ENCODE results near the gene CANT1. TPM values are rescaled to one million over a fixed set of nuclear protein-coding genes. Genes with fewer than 3 reads are reported as not detected.

The CANT1 gene
- total and polyA plus RNA-seq, 4 donors, result 6.2 to 20.0 (median 16.4) TPM

- DNase-seq (ENCODE audit: low spot score), result no peak
These were observed 18.4 kb downstream of the CANT1 start for GRCh38 chr17:78991017-78991738.

GRCh38 chr17:78990349-78991016 is 19.1 kb downstream of the CANT1 start:
- peaks cover 0 to 3% (median 1%) of the 10 kb centered on the region in 4 donors for H3K4me1 ChIP-seq (ENCODE audit: control insufficient read depth in 4 of 4, insufficient read depth in 4 of 4, low read length in 3 of 4)
- peaks cover 3 to 19% (median 8%) of the 10 kb centered on the region in 4 donors for H3K36me3 ChIP-seq (ENCODE audit: control insufficient read depth in 4 of 4, insufficient read depth in 3 of 4, low read depth in 1 of 4, low read length in 3 of 4)
- no peaks in the 10 kb centered on the region for H3K27me3 ChIP-seq (ENCODE audit: control insufficient read depth in 4 of 4, insufficient read depth in 4 of 4, low read length in 3 of 4)
- H3K4me3 ChIP-seq (ENCODE audit: low read depth in 1 of 3, low read length in 3 of 3), result no peak overlapping the region
- DNase-seq (ENCODE audit: low spot score), result no peak
- WGBS, result 97% methylated on average over 29 of the region's 29 CpGs
- H3K9me3 ChIP-seq (ENCODE audit: control insufficient read depth in 4 of 4, low read length in 3 of 4), result no peaks in the 10 kb centered on the region
- H3K9ac ChIP-seq (ENCODE audit: low read depth in 1 of 2, low read length in 2 of 2), result no peak overlapping the region
- no peak for TF ChIP-seq HNF4A (conservative IDR thresholded peaks at IDR 0.05)
- H3K27ac ChIP-seq (ENCODE audit: low read depth in 1 of 2, low read length in 2 of 2), result no peak overlapping the region

More at GRCh38 chr17:78991017-78991738, 18.4 kb downstream of the CANT1 start:
- no peak overlapping the region for H3K4me3 ChIP-seq (ENCODE audit: low read depth in 1 of 3, low read length in 3 of 3)
- H3K4me1 ChIP-seq (ENCODE audit: control insufficient read depth in 4 of 4, insufficient read depth in 4 of 4, low read length in 3 of 4), result peaks cover 0 to 3% (median 1%) of the 10 kb centered on the region in 4 donors
- H3K36me3 ChIP-seq (ENCODE audit: control insufficient read depth in 4 of 4, insufficient read depth in 3 of 4, low read depth in 1 of 4, low read length in 3 of 4), result peaks cover 4 to 24% (median 10%) of the 10 kb centered on the region in 4 donors
- no peak overlapping the region for H3K9ac ChIP-seq (ENCODE audit: low read depth in 1 of 2, low read length in 2 of 2)
- H3K9me3 ChIP-seq (ENCODE audit: control insufficient read depth in 4 of 4, low read length in 3 of 4), result no peaks in the 10 kb centered on the region
- TF ChIP-seq NR2F2 (IDR thresholded peaks at IDR 0.05), result no peak
- TF ChIP-seq EGR1 (IDR thresholded peaks at IDR 0.05; ENCODE audit: low read depth in 2 of 2), result no peak
- no peaks in the 10 kb centered on the region for H3K27me3 ChIP-seq (ENCODE audit: control insufficient read depth in 4 of 4, insufficient read depth in 4 of 4, low read length in 3 of 4)
- WGBS, result 96% methylated on average over 33 of the region's 33 CpGs
- no peak overlapping the region for H3K27ac ChIP-seq (ENCODE audit: low read depth in 1 of 2, low read length in 2 of 2)

- Histone ChIP-seq H3K4me3 (ENCODE audit: low read depth in 1 of 3, low read length in 3 of 3) (no peak overlapping the region), H3K27me3 (ENCODE audit: control insufficient read depth in 4 of 4, insufficient read depth in 4 of 4, low read length in 3 of 4) (no peaks in the 10 kb centered on the region), H3K9me3 (ENCODE audit: control insufficient read depth in 4 of 4, low read length in 3 of 4) (no peaks in the 10 kb centered on the region), H3K4me1 (ENCODE audit: control insufficient read depth in 4 of 4, insufficient read depth in 4 of 4, low read length in 3 of 4) (peaks cover 0 to 3% (median 1%) of the 10 kb centered on the region in 4 donors), H3K27ac (ENCODE audit: low read depth in 1 of 2, low read length in 2 of 2) (no peak overlapping the region), H3K36me3 (ENCODE audit: control insufficient read depth in 4 of 4, insufficient read depth in 3 of 4, low read depth in 1 of 4, low read length in 3 of 4) (peaks cover 1 to 12% (median 8%) of the 10 kb centered on the region in 4 donors), H3K9ac (ENCODE audit: low read depth in 1 of 2, low read length in 2 of 2) (no peak overlapping the region)
- TF ChIP-seq EGR1 (IDR thresholded peaks at IDR 0.05; ENCODE audit: low read depth in 2 of 2), result no peak
- no peak for TF ChIP-seq SP1 (IDR thresholded peaks at IDR 0.05)
- TF ChIP-seq, protein P1, sequence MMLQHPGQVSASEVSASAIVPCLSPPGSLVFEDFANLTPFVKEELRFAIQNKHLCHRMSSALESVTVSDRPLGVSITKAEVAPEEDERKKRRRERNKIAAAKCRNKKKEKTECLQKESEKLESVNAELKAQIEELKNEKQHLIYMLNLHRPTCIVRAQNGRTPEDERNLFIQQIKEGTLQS (IDR thresholded peaks at IDR 0.05), result no peak
- no peak for TF ChIP-seq MAX (IDR thresholded peaks at IDR 0.05)
- no peak for TF ChIP-seq TAF1 (conservative IDR thresholded peaks at IDR 0.05)
- TF ChIP-seq, protein P2, sequence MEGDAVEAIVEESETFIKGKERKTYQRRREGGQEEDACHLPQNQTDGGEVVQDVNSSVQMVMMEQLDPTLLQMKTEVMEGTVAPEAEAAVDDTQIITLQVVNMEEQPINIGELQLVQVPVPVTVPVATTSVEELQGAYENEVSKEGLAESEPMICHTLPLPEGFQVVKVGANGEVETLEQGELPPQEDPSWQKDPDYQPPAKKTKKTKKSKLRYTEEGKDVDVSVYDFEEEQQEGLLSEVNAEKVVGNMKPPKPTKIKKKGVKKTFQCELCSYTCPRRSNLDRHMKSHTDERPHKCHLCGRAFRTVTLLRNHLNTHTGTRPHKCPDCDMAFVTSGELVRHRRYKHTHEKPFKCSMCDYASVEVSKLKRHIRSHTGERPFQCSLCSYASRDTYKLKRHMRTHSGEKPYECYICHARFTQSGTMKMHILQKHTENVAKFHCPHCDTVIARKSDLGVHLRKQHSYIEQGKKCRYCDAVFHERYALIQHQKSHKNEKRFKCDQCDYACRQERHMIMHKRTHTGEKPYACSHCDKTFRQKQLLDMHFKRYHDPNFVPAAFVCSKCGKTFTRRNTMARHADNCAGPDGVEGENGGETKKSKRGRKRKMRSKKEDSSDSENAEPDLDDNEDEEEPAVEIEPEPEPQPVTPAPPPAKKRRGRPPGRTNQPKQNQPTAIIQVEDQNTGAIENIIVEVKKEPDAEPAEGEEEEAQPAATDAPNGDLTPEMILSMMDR (IDR thresholded peaks at IDR 0.05; ENCODE audit: low read depth, low read length, missing input control), result no peak
- no peak for TF ChIP-seq REST (IDR thresholded peaks at IDR 0.05)
- TF ChIP-seq FOXA1 (IDR thresholded peaks at IDR 0.05), result no peak
- TF ChIP-seq RAD21 (IDR thresholded peaks at IDR 0.05), result no peak
- TF ChIP-seq YY1 (IDR thresholded peaks at IDR 0.05), result no peak
- no peak for TF ChIP-seq GABPA (IDR thresholded peaks at IDR 0.05 in 1 of 2, conservative IDR thresholded peaks at IDR 0.05 in 1 of 2)
- no peak for TF ChIP-seq NR2F2 (IDR thresholded peaks at IDR 0.05)
- TF ChIP-seq RXRA (IDR thresholded peaks at IDR 0.05), result no peak
- TF ChIP-seq JUND (IDR thresholded peaks at IDR 0.05), result no peak
- TF ChIP-seq, protein P3, sequence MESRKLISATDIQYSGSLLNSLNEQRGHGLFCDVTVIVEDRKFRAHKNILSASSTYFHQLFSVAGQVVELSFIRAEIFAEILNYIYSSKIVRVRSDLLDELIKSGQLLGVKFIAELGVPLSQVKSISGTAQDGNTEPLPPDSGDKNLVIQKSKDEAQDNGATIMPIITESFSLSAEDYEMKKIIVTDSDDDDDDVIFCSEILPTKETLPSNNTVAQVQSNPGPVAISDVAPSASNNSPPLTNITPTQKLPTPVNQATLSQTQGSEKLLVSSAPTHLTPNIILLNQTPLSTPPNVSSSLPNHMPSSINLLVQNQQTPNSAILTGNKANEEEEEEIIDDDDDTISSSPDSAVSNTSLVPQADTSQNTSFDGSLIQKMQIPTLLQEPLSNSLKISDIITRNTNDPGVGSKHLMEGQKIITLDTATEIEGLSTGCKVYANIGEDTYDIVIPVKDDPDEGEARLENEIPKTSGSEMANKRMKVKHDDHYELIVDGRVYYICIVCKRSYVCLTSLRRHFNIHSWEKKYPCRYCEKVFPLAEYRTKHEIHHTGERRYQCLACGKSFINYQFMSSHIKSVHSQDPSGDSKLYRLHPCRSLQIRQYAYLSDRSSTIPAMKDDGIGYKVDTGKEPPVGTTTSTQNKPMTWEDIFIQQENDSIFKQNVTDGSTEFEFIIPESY (IDR thresholded peaks at IDR 0.05), result no peak
- no peak for TF ChIP-seq HNF4A (conservative IDR thresholded peaks at IDR 0.05)
- WGBS, result 62% methylated on average over 6 of the region's 6 CpGs
- no peak for DNase-seq (ENCODE audit: low spot score)
These were observed 21.4 kb downstream of the CANT1 start for GRCh38 chr17:78988152-78988551.

All from liver (tissue), 9 donors.